ENCODE results near the gene COL4A3. TPM values are rescaled to one million over a fixed set of nuclear protein-coding genes. Genes with fewer than 3 reads are reported as not detected.
A peak's percentile ranks its signal among the peaks of the same experiment; 100 is the strongest.

COL4A3 gene
- total and polyA plus RNA-seq, 9 of the 15 experiments (the other 6 are each of a cell fraction or from before 2014, with no cell fraction given), result not detected

GRCh38 chr2:227324995-227325838 is 160.8 kb downstream of the COL4A3 start, which contains the start of gene MFF (continued):
- TF ChIP-seq, protein P1, sequence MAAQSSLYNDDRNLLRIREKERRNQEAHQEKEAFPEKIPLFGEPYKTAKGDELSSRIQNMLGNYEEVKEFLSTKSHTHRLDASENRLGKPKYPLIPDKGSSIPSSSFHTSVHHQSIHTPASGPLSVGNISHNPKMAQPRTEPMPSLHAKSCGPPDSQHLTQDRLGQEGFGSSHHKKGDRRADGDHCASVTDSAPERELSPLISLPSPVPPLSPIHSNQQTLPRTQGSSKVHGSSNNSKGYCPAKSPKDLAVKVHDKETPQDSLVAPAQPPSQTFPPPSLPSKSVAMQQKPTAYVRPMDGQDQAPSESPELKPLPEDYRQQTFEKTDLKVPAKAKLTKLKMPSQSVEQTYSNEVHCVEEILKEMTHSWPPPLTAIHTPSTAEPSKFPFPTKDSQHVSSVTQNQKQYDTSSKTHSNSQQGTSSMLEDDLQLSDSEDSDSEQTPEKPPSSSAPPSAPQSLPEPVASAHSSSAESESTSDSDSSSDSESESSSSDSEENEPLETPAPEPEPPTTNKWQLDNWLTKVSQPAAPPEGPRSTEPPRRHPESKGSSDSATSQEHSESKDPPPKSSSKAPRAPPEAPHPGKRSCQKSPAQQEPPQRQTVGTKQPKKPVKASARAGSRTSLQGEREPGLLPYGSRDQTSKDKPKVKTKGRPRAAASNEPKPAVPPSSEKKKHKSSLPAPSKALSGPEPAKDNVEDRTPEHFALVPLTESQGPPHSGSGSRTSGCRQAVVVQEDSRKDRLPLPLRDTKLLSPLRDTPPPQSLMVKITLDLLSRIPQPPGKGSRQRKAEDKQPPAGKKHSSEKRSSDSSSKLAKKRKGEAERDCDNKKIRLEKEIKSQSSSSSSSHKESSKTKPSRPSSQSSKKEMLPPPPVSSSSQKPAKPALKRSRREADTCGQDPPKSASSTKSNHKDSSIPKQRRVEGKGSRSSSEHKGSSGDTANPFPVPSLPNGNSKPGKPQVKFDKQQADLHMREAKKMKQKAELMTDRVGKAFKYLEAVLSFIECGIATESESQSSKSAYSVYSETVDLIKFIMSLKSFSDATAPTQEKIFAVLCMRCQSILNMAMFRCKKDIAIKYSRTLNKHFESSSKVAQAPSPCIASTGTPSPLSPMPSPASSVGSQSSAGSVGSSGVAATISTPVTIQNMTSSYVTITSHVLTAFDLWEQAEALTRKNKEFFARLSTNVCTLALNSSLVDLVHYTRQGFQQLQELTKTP (IDR thresholded peaks at IDR 0.05; ENCODE audit: low read depth in 1 of 2, partially characterized antibody in 2 of 2), result no peak
- TF ChIP-seq ELF1 (tag; IDR thresholded peaks at IDR 0.05), result peak; percentile 97
- TF ChIP-seq HMGN3 (IDR thresholded peaks at IDR 0.05; ENCODE audit: borderline replicate concordance, extremely low read depth, insufficient read length, low read depth, low read length), result no peak
- TF ChIP-seq ZNF436 (CRISPR knock-in tag; IDR thresholded peaks at IDR 0.05), result no peak
- TF ChIP-seq SAFB2 (IDR thresholded peaks at IDR 0.05; ENCODE audit: borderline replicate concordance, low read depth, low read length, severe bottlenecking), result no peak
- no peak for TF ChIP-seq CREBBP (IDR thresholded peaks at IDR 0.05; ENCODE audit: low read depth, low read length)
- TF ChIP-seq CBFB (CRISPR knock-in tag; IDR thresholded peaks at IDR 0.05), result peak; percentile 97
- TF ChIP-seq ZNF717 (CRISPR knock-in tag; IDR thresholded peaks at IDR 0.05), result no peak
- TF ChIP-seq YY1 (IDR thresholded peaks at IDR 0.05; ENCODE audit: borderline replicate concordance in 1 of 3, control insufficient read depth in 1 of 3, extremely low read depth in 1 of 3, insufficient read depth in 3 of 3, insufficient read length in 1 of 3, insufficient replicate concordance in 2 of 3, low read depth in 1 of 3, low read length in 2 of 3), result peak; percentile 91 to 99 (median 98)
- TF ChIP-seq TRIM28 (IDR thresholded peaks at IDR 0.05), result no peak
- no peak for TF ChIP-seq PTTG1 (tag; IDR thresholded peaks at IDR 0.05; ENCODE audit: low read depth)
- TF ChIP-seq, protein P2, sequence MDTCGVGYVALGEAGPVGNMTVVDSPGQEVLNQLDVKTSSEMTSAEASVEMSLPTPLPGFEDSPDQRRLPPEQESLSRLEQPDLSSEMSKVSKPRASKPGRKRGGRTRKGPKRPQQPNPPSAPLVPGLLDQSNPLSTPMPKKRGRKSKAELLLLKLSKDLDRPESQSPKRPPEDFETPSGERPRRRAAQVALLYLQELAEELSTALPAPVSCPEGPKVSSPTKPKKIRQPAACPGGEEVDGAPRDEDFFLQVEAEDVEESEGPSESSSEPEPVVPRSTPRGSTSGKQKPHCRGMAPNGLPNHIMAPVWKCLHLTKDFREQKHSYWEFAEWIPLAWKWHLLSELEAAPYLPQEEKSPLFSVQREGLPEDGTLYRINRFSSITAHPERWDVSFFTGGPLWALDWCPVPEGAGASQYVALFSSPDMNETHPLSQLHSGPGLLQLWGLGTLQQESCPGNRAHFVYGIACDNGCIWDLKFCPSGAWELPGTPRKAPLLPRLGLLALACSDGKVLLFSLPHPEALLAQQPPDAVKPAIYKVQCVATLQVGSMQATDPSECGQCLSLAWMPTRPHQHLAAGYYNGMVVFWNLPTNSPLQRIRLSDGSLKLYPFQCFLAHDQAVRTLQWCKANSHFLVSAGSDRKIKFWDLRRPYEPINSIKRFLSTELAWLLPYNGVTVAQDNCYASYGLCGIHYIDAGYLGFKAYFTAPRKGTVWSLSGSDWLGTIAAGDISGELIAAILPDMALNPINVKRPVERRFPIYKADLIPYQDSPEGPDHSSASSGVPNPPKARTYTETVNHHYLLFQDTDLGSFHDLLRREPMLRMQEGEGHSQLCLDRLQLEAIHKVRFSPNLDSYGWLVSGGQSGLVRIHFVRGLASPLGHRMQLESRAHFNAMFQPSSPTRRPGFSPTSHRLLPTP (IDR thresholded peaks at IDR 0.05; ENCODE audit: borderline replicate concordance, extremely low read depth, insufficient read length), result no peak
- TF ChIP-seq MECOM (CRISPR knock-in tag; IDR thresholded peaks at IDR 0.05), result no peak
- TF ChIP-seq ZNF12 (CRISPR knock-in tag; IDR thresholded peaks at IDR 0.05), result no peak
- no peak for TF ChIP-seq RFX1 (IDR thresholded peaks at IDR 0.05)
- TF ChIP-seq, protein P3, sequence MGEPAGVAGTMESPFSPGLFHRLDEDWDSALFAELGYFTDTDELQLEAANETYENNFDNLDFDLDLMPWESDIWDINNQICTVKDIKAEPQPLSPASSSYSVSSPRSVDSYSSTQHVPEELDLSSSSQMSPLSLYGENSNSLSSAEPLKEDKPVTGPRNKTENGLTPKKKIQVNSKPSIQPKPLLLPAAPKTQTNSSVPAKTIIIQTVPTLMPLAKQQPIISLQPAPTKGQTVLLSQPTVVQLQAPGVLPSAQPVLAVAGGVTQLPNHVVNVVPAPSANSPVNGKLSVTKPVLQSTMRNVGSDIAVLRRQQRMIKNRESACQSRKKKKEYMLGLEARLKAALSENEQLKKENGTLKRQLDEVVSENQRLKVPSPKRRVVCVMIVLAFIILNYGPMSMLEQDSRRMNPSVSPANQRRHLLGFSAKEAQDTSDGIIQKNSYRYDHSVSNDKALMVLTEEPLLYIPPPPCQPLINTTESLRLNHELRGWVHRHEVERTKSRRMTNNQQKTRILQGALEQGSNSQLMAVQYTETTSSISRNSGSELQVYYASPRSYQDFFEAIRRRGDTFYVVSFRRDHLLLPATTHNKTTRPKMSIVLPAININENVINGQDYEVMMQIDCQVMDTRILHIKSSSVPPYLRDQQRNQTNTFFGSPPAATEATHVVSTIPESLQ (CRISPR knock-in tag; IDR thresholded peaks at IDR 0.05), result no peak
- no peak for TF ChIP-seq EZH2 (IDR thresholded peaks at IDR 0.05; ENCODE audit: borderline replicate concordance, low read depth, low read length)

Measured in K562 (cell line).